ENCODE results near the gene FAM167B.
"Not testable (repeated sequence)": the region's sequence is repeated elsewhere in the genome, so short reads cannot be mapped to it uniquely, and the experiment has no call there.

FAM167B gene

DNA sequence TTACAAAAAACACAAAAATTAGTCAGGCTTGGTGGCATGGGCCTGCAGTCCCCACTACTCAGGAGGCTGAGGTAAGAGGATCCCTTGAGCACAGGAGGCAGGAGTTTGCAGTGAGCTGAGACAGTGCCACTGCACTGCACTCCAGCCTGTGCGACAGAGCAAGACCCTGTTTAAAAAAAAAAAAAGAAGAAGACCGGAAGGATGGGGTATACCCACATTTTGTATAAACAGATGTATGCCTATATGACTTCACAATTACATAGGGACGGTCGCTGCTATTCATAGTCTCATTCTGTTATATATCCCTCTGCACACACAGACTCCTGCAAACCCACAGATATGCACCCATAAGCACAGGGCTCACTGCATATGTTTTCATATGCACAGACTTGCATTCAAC, 16.7 kb downstream of the FAM167B start:
- no peak for DNase-seq

DNA sequence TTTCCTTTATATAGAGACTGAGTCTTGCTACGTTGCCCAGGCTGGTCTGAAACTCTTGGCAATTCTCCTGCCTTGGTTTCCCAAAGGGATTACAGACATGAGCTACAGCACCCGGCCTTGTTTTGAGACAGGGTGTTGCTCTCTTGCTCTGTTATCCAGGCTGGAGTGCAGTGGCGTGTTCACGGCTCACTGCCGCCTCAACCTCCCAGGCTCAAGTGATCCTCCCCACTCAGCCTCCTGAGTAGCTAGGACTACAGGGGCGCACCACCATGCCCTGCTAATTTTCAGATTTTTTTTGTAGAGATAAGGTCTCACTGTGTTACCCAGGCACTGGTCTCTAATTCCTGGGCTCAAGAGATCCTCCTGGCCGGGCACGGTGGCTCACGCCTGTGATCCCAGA, 18.8 kb downstream of the FAM167B start:
- no peak for DNase-seq

DNA sequence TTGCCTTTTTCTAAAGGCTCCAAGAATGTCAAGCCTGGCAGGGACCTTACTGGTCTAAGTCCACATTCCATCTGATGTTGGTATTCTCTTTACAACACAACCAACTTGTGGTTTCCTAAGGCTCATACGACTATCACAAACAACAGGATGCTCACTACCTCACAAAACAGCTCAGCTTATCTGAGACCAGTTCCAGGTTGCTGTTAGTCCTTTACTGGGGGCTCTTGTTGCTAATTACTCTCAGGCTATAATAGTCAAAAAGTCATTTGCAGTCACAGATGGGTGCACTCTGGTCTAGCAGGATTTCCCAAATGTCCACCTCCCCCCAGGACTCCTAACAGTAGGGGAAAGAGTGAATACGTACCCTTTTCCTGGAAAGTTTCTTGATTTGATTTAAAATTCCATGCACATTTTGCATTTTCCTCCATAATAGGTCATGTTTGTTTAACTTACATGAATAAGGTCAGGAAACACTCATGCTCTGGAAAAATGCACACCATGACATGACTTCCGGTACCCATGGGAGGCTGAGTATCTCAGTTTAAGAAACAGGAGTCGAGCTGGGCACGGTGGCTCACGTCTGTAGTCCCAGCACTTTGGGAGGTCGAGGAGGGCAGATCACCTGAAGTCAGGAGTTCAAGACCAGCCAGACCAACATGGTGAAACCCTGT, 20.0 kb downstream of the FAM167B start:
- no peak for DNase-seq

DNA sequence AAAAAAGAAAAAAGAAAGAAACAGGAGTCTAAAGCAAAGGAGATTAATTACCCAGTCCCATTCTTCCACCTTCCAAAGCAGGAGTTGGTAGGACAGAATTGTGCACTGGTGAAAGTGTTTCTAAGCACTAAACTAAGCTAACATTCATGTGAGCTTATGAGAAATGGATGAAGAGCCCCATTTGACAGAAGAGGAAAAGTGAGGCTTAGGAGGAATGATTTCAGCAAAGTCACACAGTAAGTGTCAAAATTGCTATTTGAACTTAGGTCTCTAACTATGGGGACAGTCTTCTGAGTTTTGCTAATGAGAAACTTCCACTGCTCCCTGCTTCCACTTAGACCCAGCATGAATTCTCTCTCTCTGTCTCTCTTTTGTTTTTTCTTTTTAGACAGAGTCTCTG, 22.7 kb downstream of the FAM167B start:
- no peak for DNase-seq

DNA sequence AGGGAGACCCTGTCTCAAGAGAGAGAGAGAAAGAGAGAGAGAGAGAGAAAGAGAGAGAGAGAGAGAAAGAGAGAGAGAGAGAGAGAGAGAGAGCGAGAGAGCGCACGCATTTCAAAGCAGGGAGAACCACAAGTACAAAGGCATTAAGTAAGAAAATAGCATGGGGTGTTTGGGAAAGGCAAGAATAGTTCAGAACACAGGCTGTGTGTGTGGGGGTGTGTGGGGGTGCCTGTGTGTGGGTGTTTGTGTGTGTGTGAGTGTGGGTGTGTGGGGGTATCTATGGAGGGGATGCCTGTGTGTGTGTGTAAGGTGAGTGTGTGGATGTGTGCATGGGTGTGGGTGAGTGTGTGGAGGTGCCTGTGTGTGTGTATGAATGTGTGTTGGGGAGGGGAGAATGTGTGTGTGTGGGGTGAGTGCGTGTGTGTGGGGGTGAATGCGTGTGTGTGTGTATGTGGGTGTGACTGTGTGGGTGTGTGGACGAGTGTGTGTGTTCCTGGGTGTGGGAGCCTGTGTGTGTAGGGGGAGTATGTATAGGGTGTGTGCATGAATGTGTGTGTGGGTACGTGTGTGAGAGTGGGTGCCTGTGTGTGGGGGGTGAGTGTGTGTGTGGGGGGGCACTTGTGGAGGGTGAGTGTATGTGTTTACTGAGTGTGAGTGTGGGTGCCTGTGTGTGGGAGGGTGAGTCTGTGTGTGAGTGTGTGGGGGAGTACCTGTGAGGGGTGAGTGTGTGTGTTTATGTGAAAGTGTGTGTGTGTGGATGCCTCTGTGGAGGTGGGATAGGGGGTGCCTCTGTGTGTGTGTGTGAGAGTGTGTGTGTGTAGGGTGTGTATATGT, 25.8 kb downstream of the FAM167B start:
- DNase-seq, result no peak

DNA sequence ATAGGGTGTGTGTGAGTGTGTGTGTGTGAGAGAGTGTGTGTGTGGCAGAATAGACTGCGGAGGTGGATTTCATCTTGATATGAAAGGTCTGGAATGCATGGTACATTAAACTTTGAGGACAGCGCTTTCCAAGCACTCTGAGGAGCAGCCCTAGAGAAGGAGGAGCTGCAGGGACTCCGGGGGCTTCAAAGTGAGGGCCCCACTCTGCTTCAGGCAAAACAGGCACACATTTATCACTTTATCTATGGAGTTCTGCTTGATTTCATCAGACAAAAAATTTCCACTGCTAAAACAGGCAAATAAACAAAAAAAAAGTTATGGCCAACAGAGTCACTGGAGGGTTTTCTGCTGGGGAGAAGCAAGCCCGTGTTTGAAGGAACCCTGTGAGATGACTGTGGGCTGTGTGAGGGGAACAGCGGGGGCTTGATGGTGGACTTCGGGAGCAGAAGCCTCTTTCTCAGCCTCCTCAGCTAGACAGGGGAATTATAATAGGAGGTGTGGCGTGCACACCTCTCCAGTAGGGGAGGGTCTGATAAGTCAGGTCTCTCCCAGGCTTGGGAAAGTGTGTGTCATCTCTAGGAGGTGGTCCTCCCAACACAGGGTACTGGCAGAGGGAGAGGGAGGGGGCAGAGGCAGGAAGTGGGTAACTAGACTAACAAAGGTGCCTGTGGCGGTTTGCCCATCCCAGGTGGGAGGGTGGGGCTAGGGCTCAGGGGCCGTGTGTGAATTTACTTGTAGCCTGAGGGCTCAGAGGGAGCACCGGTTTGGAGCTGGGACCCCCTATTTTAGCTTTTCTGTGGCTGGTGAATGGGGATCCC, 26.6 kb downstream of the FAM167B start:
- no peak for DNase-seq

DNA sequence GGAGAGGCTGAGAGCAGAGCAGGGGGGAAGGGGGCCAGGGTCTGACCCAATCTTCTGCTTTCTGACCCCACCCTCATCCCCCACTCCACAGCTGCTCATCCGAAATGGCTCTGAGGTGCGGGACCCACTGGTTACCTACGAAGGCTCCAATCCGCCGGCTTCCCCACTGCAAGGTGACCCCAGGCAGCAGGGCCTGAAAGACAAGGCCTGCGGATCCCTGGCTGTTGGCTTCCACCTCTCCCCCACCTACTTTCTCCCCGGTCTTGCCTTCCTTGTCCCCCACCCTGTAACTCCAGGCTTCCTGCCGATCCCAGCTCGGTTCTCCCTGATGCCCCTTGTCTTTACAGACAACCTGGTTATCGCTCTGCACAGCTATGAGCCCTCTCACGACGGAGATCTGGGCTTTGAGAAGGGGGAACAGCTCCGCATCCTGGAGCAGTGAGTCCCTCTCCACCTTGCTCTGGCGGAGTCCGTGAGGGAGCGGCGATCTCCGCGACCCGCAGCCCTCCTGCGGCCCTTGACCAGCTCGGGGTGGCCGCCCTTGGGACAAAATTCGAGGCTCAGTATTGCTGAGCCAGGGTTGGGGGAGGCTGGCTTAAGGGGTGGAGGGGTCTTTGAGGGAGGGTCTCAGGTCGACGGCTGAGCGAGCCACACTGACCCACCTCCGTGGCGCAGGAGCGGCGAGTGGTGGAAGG, 27.8 kb downstream of the FAM167B start:
- DNase-seq, result no peak

DNA sequence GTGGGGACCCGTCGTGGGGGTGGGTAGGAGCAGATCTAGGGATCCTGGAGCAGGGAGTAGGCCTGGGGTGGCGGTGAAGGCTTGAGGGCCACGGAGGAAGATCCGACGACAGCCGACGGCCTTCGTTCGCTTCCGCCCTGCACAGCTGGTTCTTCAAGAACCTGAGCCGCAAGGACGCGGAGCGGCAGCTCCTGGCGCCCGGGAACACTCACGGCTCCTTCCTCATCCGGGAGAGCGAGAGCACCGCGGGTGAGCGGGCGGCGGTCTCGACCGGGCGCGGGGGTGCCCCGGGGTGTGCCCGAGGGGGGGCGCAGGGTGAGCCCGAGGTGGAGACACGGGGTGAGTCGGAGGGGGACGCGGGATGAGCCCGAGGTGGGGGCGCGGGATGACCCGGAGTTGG, 28.4 kb downstream of the FAM167B start:
- no peak for DNase-seq

DNA sequence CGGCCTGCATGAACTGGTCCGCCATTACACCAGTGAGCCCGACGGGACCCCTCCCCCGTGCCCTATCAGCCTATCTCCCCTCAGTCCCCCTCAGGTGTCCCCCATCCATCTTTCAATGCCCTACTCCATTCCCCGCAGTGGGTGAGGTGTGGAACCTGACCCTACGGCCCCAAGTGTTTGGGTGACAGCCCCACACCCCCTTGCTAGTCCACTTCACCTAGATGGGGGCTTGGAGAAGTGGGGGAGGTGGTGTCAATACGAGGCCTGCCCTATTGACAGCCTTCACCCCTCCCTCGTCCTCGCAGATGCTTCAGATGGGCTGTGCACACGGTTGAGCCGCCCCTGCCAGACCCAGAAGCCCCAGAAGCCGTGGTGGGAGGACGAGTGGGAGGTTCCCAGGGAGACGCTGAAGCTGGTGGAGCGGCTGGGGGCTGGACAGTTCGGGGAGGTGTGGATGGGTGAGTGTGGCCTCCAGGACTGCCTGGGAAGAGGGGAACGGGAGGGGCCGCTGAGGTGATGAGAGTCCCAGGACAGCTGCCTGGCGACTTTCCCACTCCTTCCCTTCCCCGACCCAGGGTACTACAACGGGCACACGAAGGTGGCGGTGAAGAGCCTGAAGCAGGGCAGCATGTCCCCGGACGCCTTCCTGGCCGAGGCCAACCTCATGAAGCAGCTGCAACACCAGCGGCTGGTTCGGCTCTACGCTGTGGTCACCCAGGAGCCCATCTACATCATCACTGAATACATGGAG, 29.2 kb downstream of the FAM167B start:
- DNase-seq, result no peak

DNA sequence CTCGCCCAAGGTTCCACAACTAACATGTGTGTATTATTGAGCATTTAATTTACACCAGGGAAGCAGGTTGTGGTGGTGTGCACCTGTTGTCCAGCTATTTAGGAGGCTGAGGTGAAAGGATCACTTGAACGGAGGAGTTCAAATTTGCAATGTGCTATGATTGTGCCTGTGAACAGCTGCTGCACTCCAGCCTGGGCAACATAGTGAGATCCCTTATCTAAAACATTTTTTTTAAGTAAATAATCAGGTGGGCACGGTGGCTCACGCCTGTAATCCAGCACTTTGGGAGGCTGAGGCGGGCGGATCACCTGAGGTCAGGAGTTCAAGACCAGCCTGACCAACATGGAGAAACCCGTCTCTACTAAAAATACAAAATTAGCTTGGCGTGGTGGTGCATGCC, 37.8 kb downstream of the FAM167B start:
- DNase-seq, result not testable (repeated sequence)

DNA sequence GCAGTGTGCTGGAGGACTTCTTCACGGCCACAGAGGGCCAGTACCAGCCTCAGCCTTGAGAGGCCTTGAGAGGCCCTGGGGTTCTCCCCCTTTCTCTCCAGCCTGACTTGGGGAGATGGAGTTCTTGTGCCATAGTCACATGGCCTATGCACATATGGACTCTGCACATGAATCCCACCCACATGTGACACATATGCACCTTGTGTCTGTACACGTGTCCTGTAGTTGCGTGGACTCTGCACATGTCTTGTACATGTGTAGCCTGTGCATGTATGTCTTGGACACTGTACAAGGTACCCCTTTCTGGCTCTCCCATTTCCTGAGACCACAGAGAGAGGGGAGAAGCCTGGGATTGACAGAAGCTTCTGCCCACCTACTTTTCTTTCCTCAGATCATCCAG, 38.6 kb downstream of the FAM167B start:
- DNase-seq, result no peak

DNA sequence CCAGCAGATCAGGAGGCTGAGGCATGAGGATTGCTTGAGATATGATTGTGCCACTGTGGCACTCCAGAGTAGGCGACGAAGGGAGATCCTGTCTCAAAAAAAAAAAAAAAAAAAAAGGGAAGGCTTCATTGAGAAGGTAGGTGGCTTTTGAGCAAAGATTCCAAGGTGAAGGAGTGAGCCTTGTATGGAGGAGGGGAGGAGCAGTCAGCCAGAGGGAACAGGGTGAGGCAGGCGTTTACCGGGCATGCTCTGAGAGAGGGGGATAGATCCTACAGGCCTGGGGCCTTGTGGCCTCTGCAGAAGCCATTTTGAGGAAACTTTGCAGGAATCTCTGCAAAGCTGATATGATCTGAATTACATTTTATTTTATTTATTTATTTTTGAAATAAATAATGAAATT, 39.7 kb downstream of the FAM167B start:
- no peak for DNase-seq

DNA sequence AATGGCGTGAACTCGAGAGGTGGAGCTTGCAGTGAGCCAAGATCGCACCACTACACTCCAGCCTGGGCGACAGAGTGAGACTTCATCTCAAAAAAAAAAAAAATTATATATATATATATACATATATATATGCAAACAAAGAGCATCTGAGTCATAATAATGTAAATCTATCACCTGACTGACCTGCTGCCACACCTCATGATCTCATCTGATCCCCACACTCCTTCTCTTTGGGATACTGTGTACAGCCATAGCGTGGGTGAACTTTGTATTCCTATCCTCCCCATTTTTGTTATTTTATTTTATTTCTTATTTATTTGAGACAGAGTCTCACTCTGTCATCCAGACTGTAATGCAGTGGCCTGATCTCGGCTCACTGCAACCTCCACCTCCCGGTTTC, 42.2 kb downstream of the FAM167B start:
- DNase-seq, result no peak

DNA sequence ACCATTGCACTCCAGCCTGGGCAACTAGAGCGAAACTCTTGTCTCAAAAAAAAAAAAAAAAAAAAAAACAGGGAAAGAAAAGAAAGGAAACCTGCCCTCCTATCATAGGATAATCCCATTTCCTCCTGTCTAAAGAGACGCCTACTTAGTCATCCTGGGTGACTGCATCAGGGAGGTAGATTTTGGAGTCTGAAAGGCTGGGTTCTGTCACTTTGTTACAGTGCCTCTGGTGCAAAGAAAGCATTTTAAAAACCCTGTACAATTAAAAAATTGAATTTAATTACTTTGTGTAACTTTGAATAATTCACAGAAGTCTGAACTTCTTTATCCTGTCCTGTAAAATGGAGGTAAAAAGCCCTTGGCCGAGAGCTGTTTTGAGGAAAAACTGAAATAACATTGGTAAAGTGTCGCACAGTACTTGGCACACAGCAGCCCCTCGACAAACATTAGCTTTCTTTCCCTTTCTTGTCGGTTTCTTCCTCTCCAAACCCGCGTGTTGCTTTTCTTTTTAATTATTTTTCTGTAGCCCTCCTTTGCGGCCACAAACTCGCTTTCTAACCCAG, 44.2 kb downstream of the FAM167B start:
- DNase-seq, result no peak

DNA sequence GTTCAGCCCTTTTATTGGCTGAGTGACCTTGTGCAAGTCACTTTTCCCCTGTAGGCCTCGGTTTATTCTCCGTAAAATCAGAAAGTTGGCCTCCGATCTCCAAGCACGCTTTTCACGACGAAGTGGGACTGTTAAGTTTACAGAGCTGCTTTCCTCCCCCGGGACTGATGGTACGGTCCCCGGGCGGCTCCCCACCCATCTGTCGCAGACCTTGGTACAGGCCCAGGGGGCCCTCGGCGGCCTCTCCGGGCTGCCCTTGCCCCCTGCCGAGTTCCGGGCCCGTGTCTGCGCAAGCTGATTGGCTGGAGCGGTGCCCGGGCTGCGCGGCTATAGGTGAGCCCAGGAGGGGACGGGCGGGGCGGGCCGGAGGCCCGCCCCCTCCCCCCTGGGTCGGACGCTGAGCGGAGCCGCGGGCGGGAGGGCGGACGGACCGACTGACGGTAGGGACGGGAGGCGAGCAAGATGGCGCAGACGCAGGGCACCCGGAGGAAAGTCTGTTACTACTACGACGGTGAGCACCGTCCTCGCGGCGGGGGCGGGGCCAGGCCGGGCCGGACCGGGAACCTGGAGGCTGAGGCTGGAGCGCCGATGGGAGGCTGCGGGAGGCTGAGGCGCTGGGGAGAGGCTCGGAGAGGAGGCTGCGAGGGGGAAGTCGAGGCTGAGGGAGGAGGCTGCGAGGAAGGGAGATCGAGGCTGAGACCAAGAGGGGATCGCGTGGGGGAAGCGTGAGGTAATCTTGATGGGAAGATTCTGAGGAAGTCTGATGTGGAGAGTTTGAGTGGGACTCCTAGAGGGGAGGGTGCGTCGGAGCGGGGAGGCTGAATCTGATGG, 44.9 kb downstream of the FAM167B start, which contains the start of gene HDAC1:
TSS of gene HDAC1 (plus strand) at position 376 of the 831 bp plus-strand sequence. CDS start at position 463, 87 bp downstream.
- peak; percentile 68 for DNase-seq

DNA sequence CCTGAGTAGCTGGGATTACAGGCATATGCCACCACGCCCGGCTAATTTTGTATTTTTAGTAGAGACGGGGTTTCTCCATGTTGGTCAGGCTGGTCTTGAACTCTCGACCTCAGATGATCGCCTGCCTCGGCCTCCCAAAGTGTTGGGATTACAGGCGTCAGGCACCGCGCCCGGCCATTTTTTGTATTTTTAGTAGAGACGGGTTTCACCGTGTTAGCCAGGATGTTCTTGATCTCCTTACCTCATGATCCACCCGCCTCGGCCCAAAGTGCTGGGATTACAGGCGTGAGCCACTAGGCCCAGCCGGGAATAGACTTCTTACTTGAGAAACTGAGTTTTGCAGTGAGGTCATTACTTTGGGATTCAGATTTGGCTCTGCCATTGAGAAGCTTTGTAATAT, 51.2 kb downstream of the FAM167B start:
- not testable (repeated sequence) for DNase-seq

Data from NCI-H1694 (cell line).